ENCODE data around the gene AR.

- TF ChIP-seq CTCF (IDR thresholded peaks at IDR 0.05; ENCODE audit: insufficient read depth, low read length, poor library complexity, severe bottlenecking) (no peak), EZH2phosphoT487 (conservative IDR thresholded peaks at IDR 0.05; ENCODE audit: low read length) (no peak)
Observed at GRCh38 chrX:67674741-67675140, 130.9 kb downstream of the AR start.

Data from SU-DHL-6 (cell line).